Neural progenitor cell (in vitro differentiated cells): ENCODE data around the gene BCAS3.

Experiments used
- EZH2 ChIP-seq: fragments of 200-600 bp; sonication (generic); IDR thresholded peaks from 2 replicates; pipeline ENCODE4 v1.6.1; 2017; ENCODE audit warnings: antibody characterized with exemption, mild to moderate bottlenecking, moderate library complexity
- EZH2phosphoT487 ChIP-seq: fragments of 200-600 bp; sonication (generic); IDR thresholded peaks from 2 replicates; pipeline ENCODE4 v1.6.1; 2017; ENCODE audit warnings: antibody characterized with exemption
- TF ChIP-seq, protein P1 (sequence below): fragments of 200-600 bp; sonication (generic); IDR thresholded peaks from 2 replicates; pipeline ENCODE4 v1.5.1; 2017; ENCODE audit warnings: antibody characterized with exemption, mild to moderate bottlenecking

DNA sequence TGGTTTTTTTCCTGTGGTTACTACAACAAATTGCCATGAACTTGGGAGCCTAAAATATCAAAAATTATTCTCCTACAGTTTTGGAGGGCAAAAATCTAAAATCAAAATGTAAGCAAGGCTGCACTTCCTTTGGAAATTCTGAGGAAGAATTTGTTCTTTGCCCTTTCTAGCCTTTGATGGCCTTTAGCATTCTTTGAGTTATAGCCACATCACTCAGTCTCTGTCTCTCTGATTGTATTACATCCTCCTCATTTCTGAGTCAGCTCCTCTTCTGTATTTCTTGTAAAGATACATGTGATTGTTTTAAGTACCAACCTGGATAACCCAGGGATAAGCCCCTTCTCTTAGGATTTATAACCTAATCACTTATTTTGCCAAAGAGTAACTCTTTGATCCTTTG lies 282.0 kb downstream of the BCAS3 start:
- TF ChIP-seq, protein P1, sequence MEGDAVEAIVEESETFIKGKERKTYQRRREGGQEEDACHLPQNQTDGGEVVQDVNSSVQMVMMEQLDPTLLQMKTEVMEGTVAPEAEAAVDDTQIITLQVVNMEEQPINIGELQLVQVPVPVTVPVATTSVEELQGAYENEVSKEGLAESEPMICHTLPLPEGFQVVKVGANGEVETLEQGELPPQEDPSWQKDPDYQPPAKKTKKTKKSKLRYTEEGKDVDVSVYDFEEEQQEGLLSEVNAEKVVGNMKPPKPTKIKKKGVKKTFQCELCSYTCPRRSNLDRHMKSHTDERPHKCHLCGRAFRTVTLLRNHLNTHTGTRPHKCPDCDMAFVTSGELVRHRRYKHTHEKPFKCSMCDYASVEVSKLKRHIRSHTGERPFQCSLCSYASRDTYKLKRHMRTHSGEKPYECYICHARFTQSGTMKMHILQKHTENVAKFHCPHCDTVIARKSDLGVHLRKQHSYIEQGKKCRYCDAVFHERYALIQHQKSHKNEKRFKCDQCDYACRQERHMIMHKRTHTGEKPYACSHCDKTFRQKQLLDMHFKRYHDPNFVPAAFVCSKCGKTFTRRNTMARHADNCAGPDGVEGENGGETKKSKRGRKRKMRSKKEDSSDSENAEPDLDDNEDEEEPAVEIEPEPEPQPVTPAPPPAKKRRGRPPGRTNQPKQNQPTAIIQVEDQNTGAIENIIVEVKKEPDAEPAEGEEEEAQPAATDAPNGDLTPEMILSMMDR, result no peak
- TF ChIP-seq EZH2, result no peak
- no peak for TF ChIP-seq EZH2phosphoT487
